GM18502 (cell line): Measurements from ENCODE around the gene CA7.
"Not testable (repeated sequence)": the region's sequence is repeated elsewhere in the genome, so short reads cannot be mapped to it uniquely, and the experiment has no call there.

ENCODE experiments used
- ATAC-seq: cut with Tn5 transposase; IDR thresholded peaks from one replicate; pipeline ENCODE4 v1.9.1; 2021; ENCODE audit warnings: mild to moderate bottlenecking; ENCODE audit not compliant: unreplicated experiment, poor library complexity

Gene CA7

GRCh38 chr16:66894948-66895688 is 50.9 kb downstream of the CA7 start:
- ATAC-seq = no peak

- ATAC-seq = no peak
These were observed 51.4 kb downstream of the CA7 start for GRCh38 chr16:66895689-66895979.

GRCh38 chr16:66895999-66896398 is 51.8 kb downstream of the CA7 start:
- ATAC-seq = no peak

- ATAC-seq = not testable (repeated sequence)
These were observed 52.5 kb downstream of the CA7 start for GRCh38 chr16:66896682-66897081.

GRCh38 chr16:66898207-66898606 is 54.0 kb downstream of the CA7 start:
- no peak for ATAC-seq

GRCh38 chr16:66898933-66899309 is 54.7 kb downstream of the CA7 start:
- ATAC-seq = no peak

- no peak for ATAC-seq
These were observed 55.2 kb downstream of the CA7 start for GRCh38 chr16:66899310-66899944.

GRCh38 chr16:66899945-66900710 is 55.9 kb downstream of the CA7 start:
- ATAC-seq = no peak

GRCh38 chr16:66900721-66901441 is 56.7 kb downstream of the CA7 start:
- ATAC-seq = no peak

GRCh38 chr16:66901626-66902025 is 57.4 kb downstream of the CA7 start:
- ATAC-seq = no peak

- no peak for ATAC-seq
These were observed 58.7 kb downstream of the CA7 start for GRCh38 chr16:66902648-66903543.
